ENCODE data around the gene COG4.

- TF ChIP-seq CTCF (IDR thresholded peaks at IDR 0.05; ENCODE audit: low read depth, low read length) = no peak
- no peak for TF ChIP-seq EZH2phosphoT487 (IDR thresholded peaks at IDR 0.05; ENCODE audit: low read depth)
These were observed 28.4 kb upstream of the COG4 start for GRCh38 chr16:70551788-70552187.
